GM12872 (cell line): Measurements from ENCODE around the gene NHS.

Source experiments
- CTCF ChIP-seq: IDR thresholded peaks from 3 replicates; pipeline ENCODE4 v1.5.1; 2011; ENCODE audit warnings: low read depth, mild to moderate bottlenecking, low read length, moderate library complexity; ENCODE audit not compliant: insufficient read depth

The NHS gene

GRCh38 chrX:17433965-17434364 lies 59.0 kb downstream of the NHS start:
- no peak for TF ChIP-seq CTCF

- no peak for TF ChIP-seq CTCF
Measured at GRCh38 chrX:17435476-17435875, 60.5 kb downstream of the NHS start.

GRCh38 chrX:17438221-17438620 lies 63.2 kb downstream of the NHS start:
- no peak for TF ChIP-seq CTCF

GRCh38 chrX:17440258-17440657 lies 65.3 kb downstream of the NHS start:
- no peak for TF ChIP-seq CTCF

GRCh38 chrX:17440836-17441235 lies 65.8 kb downstream of the NHS start:
- TF ChIP-seq CTCF: no peak

- TF ChIP-seq CTCF: no peak
Measured at GRCh38 chrX:17441965-17442364, 67.0 kb downstream of the NHS start.

GRCh38 chrX:17442898-17443297 lies 67.9 kb downstream of the NHS start:
- no peak for TF ChIP-seq CTCF

- TF ChIP-seq CTCF: no peak
Measured at GRCh38 chrX:17443556-17443955, 68.6 kb downstream of the NHS start.
